AG04450 (cell line): ENCODE data around the gene C15orf39. TPM values are rescaled to one million over a fixed set of nuclear protein-coding genes. Genes with fewer than 3 reads are reported as not detected.

Experiments used
- CTCF ChIA-PET: fragments of 300-600, 350-600 bp; formaldehyde crosslinking; extraction: SDS; loops from one replicate; lab custom pipeline; 2022; ENCODE audit warnings: antibody characterized with exemption, inconsistent platforms; lab: Charles Lee
- POLR2A ChIA-PET: fragments of 350-600 bp; formaldehyde crosslinking; extraction: SDS; loops from one replicate; lab custom pipeline; 2021; ENCODE audit warnings: antibody characterized with exemption, inconsistent platforms; lab: Yijun Ruan, JAX
- DNase-seq: peaks from one replicate; pipeline ENCODE4 v3.0.0-alpha.2; 2011; ENCODE audit warnings: low read depth, low spot score
- H3K27ac ChIP-seq: one replicate; pipeline ENCODE4 v1.5.1; 2012; ENCODE audit warnings: low read depth, low read length, control low read depth
- H3K27me3 ChIP-seq: one replicate; pipeline ENCODE4 v1.6.0; 2012; ENCODE audit warnings: low read length; ENCODE audit not compliant: control insufficient read depth, insufficient read depth
- H3K4me3 ChIP-seq: 2 replicates; pipeline ENCODE4 v1.5.1; 2011; ENCODE audit warnings: mild to moderate bottlenecking, low read depth, low read length, control low read depth
- H3K9me3 ChIP-seq: 2 replicates; pipeline ENCODE4 v1.5.1; 2012; ENCODE audit warnings: low read length; ENCODE audit not compliant: control insufficient read depth, insufficient read depth
- CTCF ChIP-seq: IDR thresholded peaks from 2 replicates; pipeline ENCODE4 v1.5.1; 2011; ENCODE audit warnings: low read depth, low read length, control low read depth, inconsistent platforms
- polyA plus RNA-seq: library from polyadenylated mRNA; depleted of rRNA; stranded (reverse); fragments of >200 nt; gene quantifications from 2 replicates; pipeline ENCODE4 v1.2.3, GENCODE V29; 2011

C15orf39 gene
- polyA plus RNA-seq, 1 experiment, result 2.1 TPM

- Histone ChIP-seq H3K4me3 (no peak overlapping the region), H3K27me3 (peaks cover 39% of the 10 kb centered on the region), H3K27ac (no peak overlapping the region), H3K9me3 (no peaks in the 10 kb centered on the region)
- no peak for DNase-seq
- ChIA-PET POLR2A (no interaction called here), CTCF (no interaction called here)
- no peak for TF ChIP-seq CTCF
These were observed 26.1 kb downstream of the C15orf39 start for GRCh38 chr15:75227663-75228280.

- Histone ChIP-seq H3K9me3 (no peaks in the 10 kb centered on the region; the same call in 1 of the 2 replicates), H3K27me3 (peaks cover 40% of the 10 kb centered on the region), H3K27ac (no peak overlapping the region), H3K4me3 (no peak overlapping the region)
- ChIA-PET POLR2A (no interaction called here), CTCF (no interaction called here)
- TF ChIP-seq CTCF, result no peak
- no peak for DNase-seq
These were observed 27.1 kb downstream of the C15orf39 start for GRCh38 chr15:75228787-75229186.

DNA sequence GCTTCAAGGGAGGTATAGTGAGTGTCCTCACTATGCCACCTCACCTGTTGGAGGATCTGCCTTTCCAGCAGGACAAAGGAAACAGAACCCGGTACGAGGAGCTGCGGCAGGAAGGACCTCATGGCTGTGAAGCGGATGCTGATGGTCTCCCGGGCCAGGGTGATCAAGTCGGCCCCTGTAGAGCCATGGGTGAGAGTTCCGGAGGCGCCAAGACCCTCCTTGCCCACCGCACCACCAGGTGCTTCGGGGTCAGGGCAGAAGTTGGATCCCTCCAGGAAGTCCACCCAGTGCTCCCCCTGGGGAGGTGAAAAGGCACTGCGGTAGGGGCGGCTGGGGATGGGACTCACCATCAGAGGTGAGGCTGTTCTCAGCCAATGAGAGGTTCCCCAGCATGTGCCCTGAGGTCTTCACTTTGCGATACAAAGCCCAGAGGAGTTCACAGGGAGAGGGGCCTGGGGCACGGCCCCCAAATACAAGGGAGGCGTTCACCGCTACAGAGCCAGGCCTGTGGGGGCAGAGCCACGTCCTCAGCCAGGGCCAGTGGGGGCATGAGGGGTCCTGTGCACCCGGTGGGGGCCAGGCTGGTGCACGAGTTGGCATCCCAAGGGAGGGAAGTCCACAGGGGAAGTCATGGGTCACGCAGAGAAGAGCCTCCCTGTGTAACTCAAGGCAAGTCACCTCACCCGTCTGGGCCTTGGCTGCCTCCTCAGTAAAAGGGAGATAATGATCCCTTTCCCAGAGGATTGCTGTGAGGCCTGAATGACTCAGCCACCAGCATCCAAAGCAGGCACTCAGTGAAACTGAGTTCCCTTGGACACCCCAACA, 27.7 kb downstream of the C15orf39 start:
- ChIA-PET POLR2A (no interaction called here), CTCF (no interaction called here)
- Histone ChIP-seq H3K27ac (no peak overlapping the region), H3K27me3 (peaks cover 43% of the 10 kb centered on the region), H3K4me3 (no peak overlapping the region), H3K9me3 (no peaks in the 10 kb centered on the region; the same call in 1 of the 2 replicates)
- no peak for DNase-seq
- no peak for TF ChIP-seq CTCF

GRCh38 chr15:75230016-75230343, 28.3 kb downstream of the C15orf39 start:
- peaks cover 42% of the 10 kb centered on the region for H3K27me3 ChIP-seq
- no peak overlapping the region for H3K4me3 ChIP-seq
- CTCF ChIA-PET, result no interaction called here
- no peak for DNase-seq
- no peak overlapping the region for H3K27ac ChIP-seq
- POLR2A ChIA-PET, result no interaction called here
- no peaks in the 10 kb centered on the region; the same call in 1 of the 2 replicates for H3K9me3 ChIP-seq
- no peak for TF ChIP-seq CTCF
